ENCODE results near the gene BICDL1.
A peak's percentile ranks its signal among the peaks of the same experiment; 100 is the strongest.
"Not testable (repeated sequence)": the region's sequence is repeated elsewhere in the genome, so short reads cannot be mapped to it uniquely, and the experiment has no call there.

The BICDL1 gene, protein sequence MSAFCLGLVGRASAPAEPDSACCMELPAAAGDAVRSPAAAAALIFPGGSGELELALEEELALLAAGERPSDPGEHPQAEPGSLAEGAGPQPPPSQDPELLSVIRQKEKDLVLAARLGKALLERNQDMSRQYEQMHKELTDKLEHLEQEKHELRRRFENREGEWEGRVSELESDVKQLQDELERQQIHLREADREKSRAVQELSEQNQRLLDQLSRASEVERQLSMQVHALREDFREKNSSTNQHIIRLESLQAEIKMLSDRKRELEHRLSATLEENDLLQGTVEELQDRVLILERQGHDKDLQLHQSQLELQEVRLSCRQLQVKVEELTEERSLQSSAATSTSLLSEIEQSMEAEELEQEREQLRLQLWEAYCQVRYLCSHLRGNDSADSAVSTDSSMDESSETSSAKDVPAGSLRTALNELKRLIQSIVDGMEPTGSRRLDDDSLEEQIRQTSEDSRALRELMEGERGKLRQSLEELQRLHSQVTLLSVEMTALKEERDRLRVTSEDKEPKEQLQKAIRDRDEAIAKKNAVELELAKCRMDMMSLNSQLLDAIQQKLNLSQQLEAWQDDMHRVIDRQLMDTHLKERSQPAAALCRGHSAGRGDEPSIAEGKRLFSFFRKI

DNA sequence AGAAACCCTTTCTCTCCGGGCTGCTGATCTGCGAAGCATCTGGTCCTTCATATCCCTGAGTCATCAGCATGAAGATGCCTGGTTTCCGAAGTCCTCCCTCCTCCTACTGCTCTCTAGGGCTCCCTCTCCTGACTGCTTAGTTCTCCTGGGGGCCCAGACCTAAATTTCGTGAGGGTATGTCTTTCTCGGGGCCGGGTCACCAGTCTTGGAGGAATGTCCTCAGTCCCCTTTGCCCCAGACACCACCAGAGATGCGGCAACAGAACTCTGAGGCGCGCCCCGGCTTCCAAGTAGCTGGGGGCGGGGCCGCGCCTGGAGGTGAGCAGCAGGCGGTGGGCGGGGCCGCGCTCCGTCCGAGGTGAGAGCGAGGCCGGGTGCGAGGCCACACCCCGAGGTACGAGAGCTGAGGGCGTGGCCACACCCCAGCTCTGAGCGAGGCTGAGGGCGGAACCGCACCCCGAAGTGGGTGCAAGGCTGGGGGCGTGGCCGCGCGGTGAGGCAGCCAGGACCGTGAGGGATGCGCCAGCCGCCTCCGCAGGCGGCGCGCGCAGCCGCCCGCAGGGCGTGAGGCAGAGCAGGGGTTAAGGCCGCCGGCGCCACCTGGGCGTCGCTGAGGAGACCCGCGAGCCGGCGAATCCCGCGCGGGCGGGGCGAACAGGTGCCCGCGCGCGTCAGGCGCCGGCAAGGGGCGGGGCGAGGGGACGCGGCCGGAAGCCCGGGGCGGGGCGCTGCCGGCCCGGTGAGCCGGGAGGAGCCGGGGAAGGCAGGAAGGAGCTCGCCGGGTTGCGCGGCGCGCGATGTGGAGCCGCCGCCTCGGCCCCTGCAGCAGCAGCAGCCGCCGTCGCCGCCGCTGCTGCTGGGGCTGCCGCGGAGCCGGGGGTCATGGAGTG is at the start of gene BICDL1:
BICDL1 (plus strand) TSS at position 765 of the 889 bp plus-strand sequence. CDS start 633 bp downstream, outside the sequence.
- DNase-seq: peak; percentile 86

DNA sequence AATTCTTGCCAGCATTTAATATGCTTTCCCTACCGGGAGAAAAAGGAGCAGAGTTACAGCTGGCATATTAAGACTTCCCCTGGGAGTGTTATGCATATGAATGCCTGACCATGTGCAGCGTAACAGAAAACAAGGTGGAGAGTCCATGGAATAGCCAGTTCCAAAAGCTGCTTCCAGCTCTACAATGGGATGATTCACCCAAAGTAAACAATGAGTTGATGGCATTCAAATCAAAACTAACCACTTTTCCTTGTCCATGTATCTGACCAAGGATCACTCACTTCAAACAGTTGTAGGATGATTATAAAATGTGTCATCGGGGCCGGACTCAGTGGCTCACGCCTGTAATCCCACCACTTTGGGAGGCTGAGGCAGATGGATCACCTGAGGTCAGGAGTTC is 48.1 kb upstream of the BICDL1 start:
- DNase-seq: no peak

DNA sequence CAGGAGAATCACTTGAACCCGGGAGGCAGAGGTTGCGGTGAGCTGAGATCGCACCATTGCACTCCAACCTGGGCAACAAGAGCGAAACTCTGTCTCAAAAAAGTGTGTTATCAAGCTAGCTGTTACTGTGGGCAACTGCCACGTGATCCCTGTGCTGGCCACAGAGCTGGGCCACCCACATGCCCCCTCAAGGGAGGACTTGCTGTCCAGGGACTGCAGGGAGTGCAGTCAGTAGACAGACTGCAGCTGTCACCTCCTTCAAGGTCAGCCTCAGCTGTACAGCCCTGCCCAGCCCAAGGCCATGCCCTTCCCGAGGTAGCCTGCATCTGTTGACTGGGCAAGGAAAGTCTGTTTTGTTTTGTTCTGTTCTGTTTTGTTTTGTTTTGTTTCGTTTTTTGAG is 46.6 kb upstream of the BICDL1 start:
- no peak for DNase-seq

DNA sequence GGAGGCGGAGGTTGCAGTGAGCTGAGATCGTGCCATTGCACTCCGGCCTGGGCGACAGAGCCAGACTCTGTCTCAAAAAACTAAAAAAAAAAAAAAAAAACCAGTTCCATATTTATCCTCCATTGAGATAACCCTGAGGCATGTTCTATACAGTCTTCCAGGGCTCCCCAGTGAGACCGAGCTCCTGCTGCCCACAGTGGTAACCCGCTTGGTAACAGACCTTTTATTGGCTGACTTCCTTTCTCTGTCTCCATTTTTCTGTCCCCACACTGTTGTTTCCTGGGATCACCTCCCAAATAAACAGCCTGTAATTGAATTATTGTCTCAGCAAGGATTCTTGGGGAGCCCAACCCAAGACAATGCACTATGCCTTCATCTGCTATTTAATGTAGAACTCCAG is 42.8 kb upstream of the BICDL1 start:
- no peak for DNase-seq

DNA sequence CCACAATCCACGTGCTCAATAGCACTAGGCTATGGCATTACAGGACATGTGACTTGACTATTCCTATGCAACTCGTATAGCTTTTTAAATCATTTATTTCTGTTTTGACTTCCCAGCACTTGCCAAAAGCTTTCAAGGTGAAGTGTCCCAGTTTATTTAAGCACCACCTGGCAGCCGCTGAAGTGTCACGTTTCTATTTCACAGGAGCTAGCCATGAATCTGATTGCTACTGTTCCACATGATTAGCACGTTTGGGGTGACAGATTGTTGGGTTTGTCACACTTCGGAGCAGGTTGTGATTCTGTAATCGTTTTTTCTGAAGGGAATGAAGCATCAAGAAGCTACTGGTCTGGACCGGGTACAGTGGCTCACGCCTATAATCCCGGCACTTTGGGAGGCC is 39.9 kb upstream of the BICDL1 start:
- no peak for DNase-seq

DNA sequence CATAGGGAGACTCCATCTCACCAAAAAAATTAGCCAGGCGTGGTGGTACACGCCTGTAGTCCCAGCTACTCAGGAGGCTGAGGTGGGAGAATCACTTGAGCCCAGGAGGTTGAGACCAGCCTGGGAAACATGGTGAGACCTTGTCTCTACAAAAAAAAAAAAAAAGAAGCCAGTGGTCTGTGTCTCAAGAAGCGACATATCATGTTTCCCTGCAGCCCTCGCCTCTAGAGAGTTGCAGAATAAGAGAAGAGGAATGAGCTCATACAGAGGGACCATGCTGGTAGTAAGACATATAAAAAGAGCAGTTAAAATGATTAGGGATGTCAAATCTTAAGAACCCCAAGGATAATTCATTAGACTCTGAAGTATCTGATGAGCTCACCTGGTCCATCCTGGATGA is 39.4 kb upstream of the BICDL1 start:
- no peak for DNase-seq

DNA sequence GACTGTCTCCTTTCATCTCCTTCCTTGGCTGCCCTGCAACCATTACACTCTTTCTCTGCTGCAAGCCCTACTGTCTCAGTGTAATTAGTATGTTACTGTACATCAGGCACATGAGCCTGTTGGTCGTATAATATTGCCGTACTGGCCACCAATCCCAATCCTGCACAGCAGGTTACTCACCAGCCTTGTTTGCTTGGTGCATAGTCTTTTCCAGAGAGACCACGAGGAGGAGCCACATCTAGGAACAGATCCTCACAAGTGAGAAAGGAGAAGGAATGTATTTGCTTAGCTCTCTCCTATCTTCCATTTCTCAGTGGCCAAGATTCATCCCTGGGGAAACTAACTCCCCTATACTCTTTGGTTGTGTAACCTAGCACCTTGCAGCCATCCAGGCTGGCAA is 33.0 kb upstream of the BICDL1 start:
- no peak for DNase-seq

DNA sequence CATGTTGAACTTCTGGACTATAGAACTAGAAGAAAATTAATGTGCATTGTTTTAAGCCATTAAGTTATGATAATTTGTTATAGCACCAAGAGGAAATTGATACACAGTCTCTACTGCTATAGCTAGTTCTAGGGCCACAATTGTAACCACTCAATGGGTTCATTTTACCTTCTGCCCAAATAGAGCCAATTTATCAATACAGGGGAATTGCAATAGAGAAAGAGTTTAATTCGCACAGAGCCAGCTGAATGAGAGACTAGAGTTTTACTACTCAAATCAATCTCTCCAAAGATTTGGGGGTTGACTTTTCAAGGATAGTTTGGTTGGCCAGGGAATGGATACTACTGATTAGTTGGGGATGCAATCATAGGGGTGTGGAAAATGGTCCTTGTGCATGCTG is 31.9 kb upstream of the BICDL1 start:
- DNase-seq: no peak

DNA sequence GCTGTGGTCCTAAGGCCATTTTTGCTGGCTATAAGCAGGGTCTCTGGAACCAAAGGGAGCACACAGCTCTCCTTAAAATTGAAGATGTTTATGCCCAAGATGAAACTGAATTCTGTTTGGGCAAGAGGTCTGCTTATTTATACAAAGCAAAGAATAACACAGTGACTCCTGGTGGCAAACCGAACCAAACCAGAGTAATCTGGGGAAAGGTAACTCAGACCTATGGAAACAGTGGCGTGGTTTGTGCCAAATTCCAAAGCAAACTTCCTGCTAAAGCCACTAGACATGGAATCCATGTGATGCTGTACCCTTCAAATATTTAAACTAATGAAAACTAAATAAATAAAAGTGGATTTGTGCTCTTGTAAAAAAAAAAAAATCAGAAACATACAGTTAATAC is 29.6 kb upstream of the BICDL1 start:
- no peak for DNase-seq

DNA sequence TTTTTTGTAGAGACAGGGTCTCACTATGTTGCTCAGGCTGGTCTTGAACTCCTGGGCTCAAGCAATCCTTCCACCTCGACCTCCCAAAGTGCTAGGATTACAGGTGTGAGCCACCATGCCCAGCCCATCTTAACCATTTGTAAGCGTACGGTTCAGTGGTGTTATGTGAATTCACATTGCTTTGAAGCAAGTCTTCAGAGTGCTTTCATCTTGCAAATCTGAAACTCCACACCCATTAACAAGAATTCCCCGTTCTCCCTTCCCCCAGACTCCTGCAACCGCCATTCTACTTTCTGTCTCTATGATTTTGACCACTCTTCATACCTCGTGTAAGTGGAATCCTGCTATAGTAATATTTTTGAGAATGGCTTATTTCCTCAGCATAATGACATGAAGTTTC is 24.9 kb upstream of the BICDL1 start:
- DNase-seq: no peak

DNA sequence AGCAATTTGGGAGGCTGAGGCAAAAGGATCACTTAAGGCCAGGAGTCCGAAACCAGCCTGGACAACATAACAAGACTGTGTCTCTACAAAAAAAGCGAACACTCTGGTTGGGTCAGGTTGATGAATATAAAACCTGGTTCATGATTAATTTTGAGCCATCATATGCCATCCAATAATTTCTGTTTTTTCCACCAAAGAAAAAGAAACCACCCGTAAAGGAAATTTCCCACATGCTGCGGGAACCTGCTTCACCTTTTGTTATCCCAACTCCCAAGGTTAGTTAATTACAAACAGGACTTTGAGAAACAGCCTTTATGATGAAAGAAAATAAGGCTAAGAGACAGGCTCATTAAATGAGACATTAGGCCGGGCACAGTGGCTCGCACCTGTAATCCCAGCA is 24.1 kb upstream of the BICDL1 start:
- no peak for DNase-seq

DNA sequence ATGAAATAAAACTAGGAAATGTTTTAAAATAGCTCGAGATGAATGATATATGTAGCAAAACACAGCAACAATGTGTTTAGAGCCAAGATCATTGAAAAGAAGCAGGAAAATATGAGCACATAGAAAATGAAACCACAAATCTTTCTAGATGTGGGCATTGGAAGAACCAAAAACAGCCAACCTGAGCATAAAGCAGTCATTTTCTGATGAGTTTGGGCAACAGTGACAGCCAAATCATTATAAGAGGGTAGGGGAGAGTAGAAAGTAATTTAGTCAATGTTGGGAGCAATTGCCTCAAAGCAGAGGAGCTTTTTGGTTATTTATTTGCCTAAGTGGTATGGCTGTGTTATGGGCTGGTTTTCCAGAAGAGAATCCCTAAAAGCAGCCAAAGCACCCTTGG is 8.8 kb upstream of the BICDL1 start:
- no peak for DNase-seq

DNA sequence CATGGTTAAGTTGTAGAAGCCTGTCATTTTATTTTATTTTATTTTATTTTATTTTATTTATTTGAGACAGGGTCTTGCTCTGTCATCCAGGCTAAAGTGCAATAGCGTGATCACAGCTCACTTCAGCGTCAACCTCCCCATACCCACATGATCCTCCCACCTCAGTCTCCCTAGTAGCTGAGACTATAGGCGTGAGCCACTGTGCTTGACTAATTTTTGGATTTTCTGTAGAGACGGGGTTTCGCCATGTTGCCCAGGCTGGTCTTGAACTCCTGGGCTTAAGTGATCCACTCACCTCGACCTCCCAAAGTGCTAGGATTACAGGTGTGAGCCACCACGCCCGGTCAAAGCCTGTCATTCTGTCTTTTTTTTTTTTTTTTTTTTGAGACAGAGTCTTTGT is 8.3 kb upstream of the BICDL1 start:
- DNase-seq: not testable (repeated sequence)

DNA sequence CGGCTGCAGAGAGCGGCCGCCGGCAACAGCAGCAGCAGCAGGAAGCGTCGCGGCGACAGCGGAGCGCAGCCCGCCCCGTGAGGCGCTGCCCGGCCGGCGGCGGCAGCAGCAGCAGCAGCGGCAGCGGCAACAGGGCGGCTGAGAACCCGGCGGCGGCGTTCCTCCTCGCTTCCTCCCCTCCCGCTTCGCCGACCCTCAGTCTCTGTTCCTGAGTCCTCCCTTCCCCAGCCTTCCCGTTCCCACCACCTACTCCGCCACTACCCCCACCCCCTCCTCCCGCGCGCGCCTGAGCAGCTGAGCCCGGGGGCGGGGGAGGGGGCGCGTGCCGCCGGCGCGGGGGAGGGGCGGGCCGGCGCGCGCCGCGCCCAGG is 310 bp downstream of the BICDL1 start:
- DNase-seq: no peak

DNA sequence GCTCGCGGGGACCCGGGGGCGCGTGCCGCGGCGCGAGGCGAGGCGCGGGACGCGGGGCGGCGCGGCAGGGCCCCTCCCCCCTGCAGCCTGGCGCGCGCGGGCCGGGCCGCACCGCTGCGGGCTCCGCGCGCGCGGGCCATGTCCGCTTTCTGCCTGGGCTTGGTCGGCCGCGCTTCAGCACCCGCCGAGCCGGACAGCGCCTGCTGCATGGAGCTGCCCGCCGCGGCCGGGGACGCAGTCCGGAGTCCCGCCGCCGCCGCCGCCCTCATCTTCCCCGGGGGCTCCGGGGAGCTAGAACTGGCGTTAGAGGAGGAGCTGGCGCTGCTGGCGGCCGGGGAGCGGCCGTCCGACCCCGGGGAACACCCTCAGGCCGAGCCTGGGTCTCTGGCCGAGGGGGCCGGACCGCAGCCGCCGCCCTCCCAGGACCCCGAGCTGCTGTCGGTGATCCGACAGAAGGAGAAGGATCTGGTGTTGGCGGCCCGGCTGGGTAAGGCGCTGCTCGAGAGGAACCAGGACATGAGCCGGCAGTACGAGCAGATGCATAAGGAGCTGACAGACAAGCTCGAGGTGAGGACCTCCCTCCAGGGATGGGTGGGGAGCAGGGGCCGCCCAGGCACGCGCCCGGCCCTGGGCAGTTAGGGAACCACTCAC is 820 bp downstream of the BICDL1 start:
- peak; percentile 76 for DNase-seq

DNA sequence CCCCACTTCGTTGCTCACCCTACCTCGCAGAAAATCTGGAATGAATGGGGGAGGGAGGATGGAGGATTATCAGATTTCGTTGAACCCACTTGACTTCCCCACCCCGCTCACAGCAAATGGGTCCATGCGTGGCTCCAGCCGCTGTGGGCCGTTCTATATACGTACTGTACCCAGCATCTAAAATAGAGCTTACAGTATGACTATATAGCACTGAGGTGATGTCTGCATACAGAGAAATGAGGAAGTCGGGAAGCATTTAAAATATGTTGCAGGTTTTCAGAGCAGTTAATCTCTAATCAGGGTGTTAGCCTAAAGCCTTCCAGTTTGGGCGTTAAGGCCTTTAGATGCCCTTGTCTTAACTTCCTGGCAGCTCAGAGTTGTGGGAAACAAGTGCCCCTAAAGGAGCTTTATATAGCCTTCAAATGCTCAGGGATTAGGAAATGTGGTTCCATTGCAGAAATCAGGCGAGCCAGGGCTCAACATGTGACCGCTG is 1.4 kb downstream of the BICDL1 start:
- peak; percentile 20 for DNase-seq

DNA sequence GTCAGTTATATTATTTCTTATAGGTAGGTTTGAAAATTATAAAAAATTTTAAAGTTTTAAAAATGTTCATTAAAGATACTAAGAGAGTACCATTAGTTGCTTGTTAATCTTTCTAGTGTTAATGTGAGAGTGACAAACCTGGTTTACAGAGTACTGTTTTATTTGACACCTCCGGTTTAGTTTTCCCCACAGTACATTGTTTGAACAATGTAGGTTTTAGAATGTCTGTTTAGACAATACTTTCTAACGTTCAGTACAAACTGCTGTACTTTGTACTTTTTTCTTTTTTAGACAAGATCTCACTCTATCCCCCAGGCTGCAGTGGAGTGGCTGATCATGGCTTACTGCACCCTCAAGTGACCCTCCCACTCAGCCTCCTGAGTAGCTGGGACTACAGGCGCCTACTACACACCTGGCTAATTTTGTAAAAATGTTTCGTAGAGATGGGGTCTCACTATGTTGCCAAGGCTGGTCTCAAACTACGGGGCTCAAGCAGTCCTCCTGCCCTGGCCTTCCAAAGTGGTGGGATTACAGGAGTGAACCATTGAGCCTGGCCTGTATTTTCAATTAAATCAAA is 3.2 kb downstream of the BICDL1 start:
- no peak for DNase-seq

DNA sequence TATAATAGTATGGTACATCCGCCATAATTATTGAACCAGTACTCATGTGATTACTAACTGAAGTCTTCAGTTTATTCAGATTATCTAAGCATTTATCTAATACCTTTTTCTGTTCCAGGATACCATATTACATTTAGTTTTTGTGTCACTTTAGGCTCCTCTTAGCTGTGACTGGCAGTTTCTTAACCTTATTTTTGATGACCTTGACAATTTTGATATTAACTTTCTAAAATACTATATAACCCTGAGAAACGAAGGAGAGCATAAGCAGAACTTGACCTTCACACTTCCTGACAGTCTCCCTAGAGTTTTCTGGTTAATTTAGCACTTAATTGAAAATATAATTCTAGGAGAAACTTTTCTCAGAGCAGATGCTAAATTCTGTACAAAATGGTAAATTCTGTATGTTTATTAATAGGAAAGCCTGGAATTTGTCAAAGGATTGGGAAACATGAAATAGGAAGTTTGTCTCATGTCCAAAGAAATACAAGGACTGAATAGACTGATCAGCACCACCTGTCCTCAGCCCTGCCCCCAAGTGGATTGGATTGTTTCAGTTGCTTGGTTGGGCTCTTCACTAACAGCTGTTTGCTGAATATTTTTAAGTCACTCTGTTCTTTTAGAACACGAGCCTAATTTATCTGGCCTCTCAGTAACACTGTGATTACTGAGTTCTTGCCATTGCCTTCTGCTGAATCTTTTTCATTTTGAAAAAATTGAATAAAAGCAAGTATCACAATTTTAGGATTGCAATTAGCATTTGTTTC is 6.0 kb downstream of the BICDL1 start:
- DNase-seq: no peak

DNA sequence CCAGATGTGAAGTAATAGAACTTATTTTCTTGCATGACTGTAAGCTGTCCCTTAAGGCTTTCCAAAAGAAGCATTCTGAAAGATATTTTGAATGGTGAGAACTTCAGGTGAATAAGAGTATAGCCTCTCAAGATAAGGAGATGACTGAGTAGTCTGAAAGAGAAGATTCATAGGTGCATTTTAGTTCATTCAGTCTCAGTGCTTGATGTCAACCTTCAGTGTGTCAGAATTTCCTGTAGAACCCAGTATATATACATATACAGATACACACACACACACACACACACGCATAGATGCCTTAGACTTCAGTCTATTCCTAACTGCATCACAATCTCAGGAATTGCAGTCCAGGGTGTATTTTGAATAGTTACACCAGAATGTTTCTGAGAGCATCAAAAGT is 7.4 kb downstream of the BICDL1 start:
- DNase-seq: no peak

DNA sequence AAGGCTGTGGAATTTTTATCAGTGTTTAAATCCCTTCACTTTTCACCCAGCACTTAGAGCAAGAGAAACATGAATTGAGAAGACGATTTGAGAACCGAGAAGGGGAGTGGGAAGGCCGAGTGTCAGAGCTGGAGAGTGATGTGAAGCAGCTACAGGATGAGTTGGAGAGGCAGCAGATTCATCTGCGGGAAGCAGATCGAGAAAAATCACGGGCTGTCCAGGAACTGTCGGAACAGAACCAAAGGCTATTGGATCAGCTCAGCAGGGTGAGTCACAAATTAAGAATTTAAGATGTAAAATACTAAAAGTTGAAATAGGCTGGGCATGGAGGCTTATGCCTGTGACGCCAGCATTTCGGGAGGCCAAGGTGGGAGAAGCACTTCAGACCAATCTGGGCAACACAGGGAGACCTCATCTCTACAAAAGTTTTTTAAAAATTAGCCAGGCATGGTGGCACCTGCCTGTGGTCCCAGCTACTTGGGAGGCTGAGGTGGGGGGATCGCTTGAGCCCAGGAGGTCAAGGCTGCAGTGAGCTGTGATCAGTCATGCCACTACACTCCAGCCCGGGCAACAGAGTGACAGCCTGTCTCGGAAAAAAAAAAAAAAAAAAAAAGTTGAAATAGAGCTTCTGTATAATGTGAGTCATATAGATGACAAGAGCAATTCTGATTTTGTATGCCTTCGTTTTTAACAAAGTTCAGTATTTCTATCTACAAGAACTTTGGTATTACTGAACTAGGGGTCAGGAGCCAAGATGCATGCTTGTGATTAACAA is 9.6 kb downstream of the BICDL1 start:
- DNase-seq: no peak

DNA sequence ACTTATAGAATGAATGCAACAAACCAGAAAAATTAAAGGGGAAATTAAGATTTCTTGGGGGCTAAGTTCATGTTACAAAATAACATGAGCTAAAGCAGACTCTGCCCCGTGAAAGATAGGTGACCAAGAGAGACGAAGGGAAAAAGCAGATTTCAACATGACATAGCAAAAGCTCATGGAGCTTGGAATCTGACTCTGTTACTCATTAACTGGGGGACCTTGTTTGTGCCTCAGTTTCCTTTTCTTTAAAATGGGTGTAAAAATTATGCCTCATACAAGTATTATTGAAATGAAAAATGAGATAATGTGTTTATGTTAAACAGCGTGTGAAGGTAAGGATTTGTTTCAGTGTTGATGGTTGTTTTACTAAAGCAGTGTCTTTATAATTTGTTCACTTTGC is 11.5 kb downstream of the BICDL1 start:
- DNase-seq: no peak
